HG03571 (cell line): Measurements from ENCODE around the gene UBLCP1.

Source experiments
- ATAC-seq: cut with Tn5 transposase; IDR thresholded peaks from one replicate; pipeline ENCODE4 v1.9.1; 2021; ENCODE audit not compliant: unreplicated experiment

UBLCP1 gene

DNA sequence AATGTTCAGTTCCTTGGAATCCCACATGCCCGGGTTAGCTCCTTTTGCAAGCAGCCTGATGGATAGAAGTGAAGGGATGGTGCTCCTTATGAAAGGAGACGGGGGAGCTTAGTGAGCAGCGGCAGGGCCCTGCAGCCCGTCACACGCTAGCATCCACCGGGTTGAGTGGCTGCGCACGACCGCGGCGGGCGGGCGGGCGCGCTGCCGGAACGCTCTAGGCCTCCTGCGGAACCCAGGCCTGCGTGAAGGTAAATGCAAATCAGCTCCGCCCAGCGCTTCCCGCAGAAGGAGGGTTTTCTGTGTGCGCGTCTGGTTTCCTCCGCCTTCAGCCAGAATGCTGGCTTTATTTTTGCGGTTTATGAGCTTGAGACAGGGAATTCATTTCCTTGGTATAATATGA, 47.4 kb downstream of the UBLCP1 start:
- no peak for ATAC-seq

DNA sequence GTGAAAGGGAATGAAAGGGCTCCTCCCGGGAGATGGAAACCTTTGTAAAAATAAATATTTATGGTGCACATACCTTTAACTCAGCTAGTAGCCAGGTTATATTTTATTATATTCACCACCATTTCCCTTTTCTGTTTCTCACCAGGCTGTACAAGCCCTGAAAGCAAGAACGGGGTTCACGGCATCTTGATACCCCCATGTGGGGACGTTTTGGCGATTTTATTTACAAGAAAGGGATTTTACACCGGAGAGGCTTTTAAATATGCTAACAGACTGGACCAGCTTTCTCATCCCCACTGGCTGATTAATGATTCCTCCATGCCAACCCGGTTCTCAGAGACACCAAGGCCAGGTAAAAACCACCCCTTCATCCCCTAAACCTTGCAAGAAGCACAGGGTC, 48.0 kb downstream of the UBLCP1 start:
- no peak for ATAC-seq

- no peak for ATAC-seq
These were observed 50.1 kb downstream of the UBLCP1 start for GRCh38 chr5:159313197-159313596.

DNA sequence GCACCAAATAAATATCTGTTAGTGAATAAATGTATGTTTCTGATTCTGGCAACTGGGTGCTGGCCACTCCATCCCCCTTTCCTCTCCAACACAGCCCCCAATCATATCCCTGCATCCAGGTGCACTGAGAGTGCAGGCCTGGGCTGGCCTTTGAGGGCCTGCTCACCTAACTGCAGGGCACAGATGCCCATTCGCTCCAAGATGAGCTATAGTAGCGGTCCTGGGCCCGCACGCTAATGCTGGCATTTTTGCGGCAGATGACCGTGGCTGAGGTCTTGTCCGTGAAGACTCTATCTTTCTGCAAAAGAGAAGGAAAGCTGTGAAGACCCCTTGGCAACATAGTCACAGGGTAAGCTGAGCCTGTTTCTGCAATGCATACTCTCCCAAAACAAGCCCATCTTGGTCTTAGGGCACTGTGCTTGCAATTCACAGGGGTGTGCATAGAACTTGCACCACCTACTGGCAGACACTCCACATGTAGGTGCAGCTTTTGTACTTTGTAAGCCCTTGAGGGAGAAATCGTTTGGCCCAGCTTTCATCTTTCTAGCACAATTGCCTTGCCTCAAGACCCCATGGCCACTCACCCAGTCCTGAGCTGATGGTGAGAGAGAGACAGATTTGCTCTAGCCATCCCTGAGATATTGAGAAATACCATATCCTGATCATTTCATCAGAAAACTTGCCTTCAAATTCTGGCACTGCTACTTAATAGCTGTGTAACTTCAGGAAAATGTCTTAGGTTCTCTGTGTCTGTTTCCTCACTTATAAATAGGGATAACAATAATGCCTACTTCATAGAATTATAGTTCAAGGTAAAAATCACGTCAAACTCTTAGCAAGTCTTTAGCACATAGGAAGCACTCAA, 53.7 kb downstream of the UBLCP1 start:
- no peak for ATAC-seq

GRCh38 chr5:159317849-159318248, 54.8 kb downstream of the UBLCP1 start:
- ATAC-seq: no peak

DNA sequence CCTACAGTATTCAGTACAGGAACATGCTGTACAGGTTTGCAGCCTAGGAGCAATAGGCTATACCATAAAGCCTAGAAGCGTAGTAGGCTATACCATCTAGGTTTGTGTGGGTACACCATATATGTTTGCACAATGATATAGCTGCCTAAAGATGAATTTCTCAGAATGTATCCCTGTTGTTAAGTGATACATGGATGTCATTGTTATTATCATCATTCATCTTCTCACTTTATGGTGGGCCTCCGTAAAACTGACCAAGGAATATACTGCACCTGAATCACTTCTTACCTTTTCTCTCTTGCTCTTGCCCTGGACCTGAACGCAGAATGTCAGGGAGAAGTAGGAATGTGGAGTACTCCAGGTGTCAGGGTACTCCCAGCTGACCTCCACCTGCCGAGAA, 55.4 kb downstream of the UBLCP1 start:
- ATAC-seq: no peak

- ATAC-seq: no peak
These were observed 56.3 kb downstream of the UBLCP1 start for GRCh38 chr5:159319363-159319762.

DNA sequence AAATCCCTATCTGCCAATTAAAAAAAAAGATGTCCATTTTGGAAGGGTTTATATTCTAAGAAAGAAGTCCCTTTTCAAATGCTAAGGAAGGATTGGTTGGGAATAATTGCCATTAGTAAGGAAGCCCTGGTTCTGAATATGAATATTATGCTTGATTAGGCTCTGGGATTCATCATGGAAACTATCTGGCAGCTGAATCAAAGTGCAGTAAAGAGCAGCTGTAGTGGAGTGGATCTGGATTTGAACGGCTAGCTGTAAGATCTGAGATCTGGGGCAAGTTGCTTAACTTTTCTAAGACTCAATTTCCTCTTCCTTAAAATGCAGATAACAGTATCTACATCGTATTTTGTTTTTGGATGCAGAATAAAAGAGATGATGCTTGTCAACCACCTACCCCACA, 56.7 kb downstream of the UBLCP1 start:
- ATAC-seq: no peak

GRCh38 chr5:159322180-159322579, 59.1 kb downstream of the UBLCP1 start:
- no peak for ATAC-seq

GRCh38 chr5:159324102-159324755, 61.1 kb downstream of the UBLCP1 start:
- no peak for ATAC-seq

DNA sequence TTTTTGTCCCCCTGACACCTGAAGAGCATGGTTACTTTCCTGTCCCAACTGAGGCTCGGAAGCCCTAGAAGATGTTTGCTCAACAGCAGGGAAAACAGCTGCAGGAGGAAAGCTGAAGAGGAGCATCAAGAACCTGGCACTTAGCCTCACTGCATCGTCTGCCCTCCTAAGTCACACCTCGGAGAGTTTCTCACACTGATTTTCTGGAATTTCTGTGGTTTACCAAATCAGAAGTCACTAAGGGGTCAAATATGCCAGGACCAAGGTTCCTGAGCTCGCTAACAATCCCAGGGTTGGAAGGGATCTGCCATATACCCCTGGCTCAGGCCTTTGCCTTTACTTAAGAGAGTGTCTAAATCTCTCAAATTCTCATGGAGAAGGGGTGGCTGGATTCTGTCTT, 61.9 kb downstream of the UBLCP1 start:
- ATAC-seq: no peak

- ATAC-seq: no peak
These were observed 67.2 kb downstream of the UBLCP1 start, which contains the start of gene IL12B for GRCh38 chr5:159330131-159330800. TSS of gene IL12B (minus strand) at chr5:159330487. CDS start at chr5:159326782, 3,705 bp downstream.

- peak; percentile 58 for ATAC-seq
These were observed 68.2 kb downstream of the UBLCP1 start for GRCh38 chr5:159331093-159331973.

- ATAC-seq: no peak
These were observed 69.9 kb downstream of the UBLCP1 start for GRCh38 chr5:159332800-159333544.

DNA sequence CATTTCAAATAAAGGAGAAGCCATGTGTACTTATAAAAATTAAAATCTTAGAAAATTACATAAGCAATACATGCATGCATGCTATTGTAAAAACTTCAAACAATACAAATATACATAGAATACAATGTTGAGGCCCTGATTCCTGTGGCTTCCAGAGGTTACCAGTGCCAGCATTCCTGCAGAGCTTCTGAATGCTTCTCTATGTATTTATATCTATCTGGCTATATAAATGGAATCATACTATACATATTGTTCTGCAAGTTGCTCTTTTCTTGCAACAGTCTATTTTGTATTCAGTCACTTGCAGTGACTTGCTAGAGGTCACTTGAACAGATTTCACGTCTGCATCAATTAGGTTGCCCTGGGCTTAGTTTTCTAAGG, 70.4 kb downstream of the UBLCP1 start:
- ATAC-seq: no peak
